CD4-positive, alpha-beta T cell treated with Interleukin-2 at 100 ng/mL for 4 hours (primary cell): ENCODE results near the gene EIF5A.

ENCODE experiments used
- DNase-seq: peaks from one replicate; pipeline ENCODE4 v3.0.0-alpha.2; 2020; ENCODE audit warnings: low spot score

The EIF5A gene

GRCh38 chr17:7306911-7307685 is at the start of gene EIF5A:
Gene EIF5A, plus strand, starts transcription at chr17:7307628. Its CDS starts 2,008 bp downstream, at chr17:7309636.
- peak; percentile 100 for DNase-seq

- no peak for DNase-seq
Observed at GRCh38 chr17:7258731-7259554, 48.5 kb upstream of the EIF5A start.

- DNase-seq: no peak
Observed at GRCh38 chr17:7259555-7259889, 47.9 kb upstream of the EIF5A start.

- DNase-seq: no peak
Observed at GRCh38 chr17:7260151-7260550, 47.3 kb upstream of the EIF5A start.

- no peak for DNase-seq
Observed at GRCh38 chr17:7260651-7261378, 46.6 kb upstream of the EIF5A start.

- DNase-seq: no peak
Observed at GRCh38 chr17:7261379-7262191, 45.8 kb upstream of the EIF5A start.

- DNase-seq: no peak
Observed at GRCh38 chr17:7262192-7262934, 45.1 kb upstream of the EIF5A start, which contains the start of gene CLDN7. Gene CLDN7, minus strand, starts transcription at chr17:7262478. Its CDS starts 435 bp downstream, at chr17:7262043.

GRCh38 chr17:7262935-7263800 is 44.3 kb upstream of the EIF5A start:
- no peak for DNase-seq

GRCh38 chr17:7263801-7264078 is 43.7 kb upstream of the EIF5A start:
- no peak for DNase-seq

GRCh38 chr17:7266784-7267183 is 40.6 kb upstream of the EIF5A start:
- DNase-seq: no peak

GRCh38 chr17:7279448-7279847 is 28.0 kb upstream of the EIF5A start:
- DNase-seq: no peak

GRCh38 chr17:7280519-7281073 is 26.8 kb upstream of the EIF5A start:
- DNase-seq: peak; percentile 89

GRCh38 chr17:7281074-7281952 is 26.1 kb upstream of the EIF5A start, which contains the start of gene SLC2A4:
Gene SLC2A4, plus strand, starts transcription at chr17:7281718. Its CDS starts 217 bp downstream, at chr17:7281935.
- DNase-seq: peak; percentile 82

- DNase-seq: no peak
Observed at GRCh38 chr17:7281953-7282751, 25.3 kb upstream of the EIF5A start.

- no peak for DNase-seq
Observed at GRCh38 chr17:7282752-7283321, 24.6 kb upstream of the EIF5A start.

- no peak for DNase-seq
Observed at GRCh38 chr17:7283471-7284216, 23.8 kb upstream of the EIF5A start.

- DNase-seq: no peak
Observed at GRCh38 chr17:7284911-7285310, 22.5 kb upstream of the EIF5A start.
